Panc1 (cell line): ENCODE data around the gene JOSD1. TPM values are rescaled to one million over a fixed set of nuclear protein-coding genes. Genes with fewer than 3 reads are reported as not detected.

Source experiments
- ATAC-seq: fragments of 200-7000 bp; cut with Tn5 transposase; 2 replicates; pipeline ENCODE4 v1.9.1; 2020; ENCODE audit warnings: mild to moderate bottlenecking, moderate library complexity
- BruUV-seq: library from RNA; stranded (reverse); fragments of 400-500 nt; replicated peaks from 2 replicates; lab custom pipeline; 2021; lab: Mats Ljungman, UMichigan
- CTCF ChIA-PET: fragments of 300-600 bp; sonication (Branson Sonifier 250); formaldehyde crosslinking; loops from one replicate; lab custom pipeline; 2022; ENCODE audit warnings: antibody characterized with exemption; lab: Charles Lee
- POLR2A ChIA-PET: fragments of 300-600 bp; sonication (Branson Sonifier 250); formaldehyde crosslinking; loops from one replicate; lab custom pipeline; 2022; ENCODE audit warnings: antibody characterized with exemption; lab: Charles Lee
- DNase-seq: peaks from one replicate; pipeline ENCODE4 v3.0.0-alpha.2; 2010; ENCODE audit warnings: low read depth, low spot score
- H3K27ac ChIP-seq: 2 replicates; pipeline ENCODE4 v1.5.1; 2011; ENCODE audit warnings: mild to moderate bottlenecking, low read length, inconsistent platforms
- H3K27me3 ChIP-seq: fragments of 200-500 bp; sonication (Bioruptor generic); 2 replicates; pipeline ENCODE4 v1.6.0; 2014; ENCODE audit warnings: low read length, inconsistent platforms; ENCODE audit not compliant: control insufficient read depth, insufficient read depth
- H3K36me3 ChIP-seq: fragments of 200-500 bp; sonication (Bioruptor generic); 2 replicates; pipeline ENCODE4 v1.5.1; 2014; ENCODE audit warnings: inconsistent platforms, mild to moderate bottlenecking, low read length, moderate library complexity; ENCODE audit not compliant: control insufficient read depth, insufficient read depth
- H3K4me1 ChIP-seq: 2 replicates; pipeline ENCODE4 v1.5.1; 2011; ENCODE audit warnings: inconsistent platforms, mild to moderate bottlenecking, low read length, moderate library complexity; ENCODE audit not compliant: control insufficient read depth, insufficient read depth
- H3K4me3 ChIP-seq, 2 experiments: 2 replicates each; pipeline ENCODE4 v1.5.1; 2011 to 2012; ENCODE audit warnings: low read depth in 2 of 2, low read length in 2 of 2, mild to moderate bottlenecking in 2 of 2, inconsistent platforms in 1 of 2, moderate library complexity in 1 of 2
- H3K9me3 ChIP-seq: fragments of 200-500 bp; sonication (Bioruptor generic); 2 replicates; pipeline ENCODE4 v1.5.1; 2014; ENCODE audit warnings: low read depth, mild to moderate bottlenecking, inconsistent platforms, low read length, moderate library complexity; ENCODE audit not compliant: control insufficient read depth, insufficient read depth
- POLR2AphosphoS5 ChIP-seq: IDR thresholded peaks from 2 replicates; pipeline ENCODE4 v1.6.1; 2012; ENCODE audit warnings: mild to moderate bottlenecking, low read depth, low read length, moderate library complexity
- SIN3A ChIP-seq: IDR thresholded peaks from 2 replicates; pipeline ENCODE4 v1.6.1; 2012; ENCODE audit warnings: low read depth, mild to moderate bottlenecking, low read length, moderate library complexity, borderline replicate concordance; ENCODE audit not compliant: insufficient read depth
- TCF7L2 ChIP-seq: IDR thresholded peaks from 2 replicates; pipeline ENCODE4 v1.6.1; 2011; ENCODE audit warnings: mild to moderate bottlenecking, low read depth, low read length, inconsistent platforms
- in situ Hi-C: cut with HindIII; loops from 2 replicates; pipeline ENCODE4 v1.10.0; 2016; ENCODE audit warnings: low sequenced_read_pairs, low pct_unique_long_range_greater_than_20kb
- intact Hi-C: fragments of 100-400 bp; cut with micrococcal nuclease; formaldehyde crosslinking; loops from one replicate; pipeline ENCODE4 v1.10.0; 2022; ENCODE audit not compliant: unreplicated experiment
- total RNA-seq: library from RNA; stranded (reverse); gene quantifications from one replicate; pipeline ENCODE4 v1.2.1, GENCODE V29; 2021; ENCODE audit not compliant: unreplicated experiment
- TF ChIP-seq, protein P1 (sequence below): fragments of 450-650 bp; IDR thresholded peaks from 2 replicates; pipeline ENCODE4 v1.5.1; 2017; ENCODE audit warnings: mild to moderate bottlenecking
- TF ChIP-seq, protein P2 (sequence below), 2 experiments: IDR thresholded peaks; 2 replicates each; pipeline ENCODE4 v1.6.1; 2011 to 2012; ENCODE audit warnings: low read depth in 2 of 2, control low read depth in 1 of 2, low read length in 1 of 2, mild to moderate bottlenecking in 1 of 2, moderate library complexity in 1 of 2; ENCODE audit not compliant: insufficient read depth in 1 of 2

The JOSD1 gene
- total RNA-seq, 1 experiment from 2014 or later: 35.1 TPM

DNA sequence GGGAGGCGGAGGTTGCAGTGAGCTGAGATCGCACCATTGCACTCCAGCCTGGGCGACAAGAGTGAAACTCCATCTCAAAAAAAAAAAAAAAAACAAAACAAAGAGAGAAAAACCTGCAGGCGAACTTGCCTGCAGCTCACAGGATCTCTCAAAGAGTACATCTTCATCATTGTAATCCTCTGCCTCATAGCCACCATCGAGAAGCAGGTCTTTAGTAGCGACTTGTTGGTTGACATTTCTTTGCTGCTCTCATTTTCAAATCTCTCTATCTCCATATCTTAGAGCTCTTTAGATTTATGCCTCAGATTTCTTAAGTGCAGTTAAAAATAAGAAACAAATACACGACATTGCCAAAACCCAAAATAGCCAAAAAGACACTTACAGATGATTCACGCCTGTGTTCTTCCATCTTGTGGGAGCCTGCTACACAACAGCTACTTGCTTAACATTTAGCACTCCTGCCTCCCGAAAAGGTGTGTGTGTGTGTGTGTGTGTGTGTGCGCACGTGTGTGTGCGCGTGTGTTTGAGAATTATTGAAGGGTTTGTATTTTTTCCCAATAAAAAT is 59.2 kb downstream of the JOSD1 start:
- Histone ChIP-seq H3K4me1 (no peaks in the 10 kb centered on the region), H3K27ac (no peak overlapping the region), H3K9me3 (no peaks in the 10 kb centered on the region), H3K4me3 (no peak overlapping the region), H3K36me3 (no peaks in the 10 kb centered on the region), H3K27me3 (no peaks in the 10 kb centered on the region)
- in situ Hi-C loops: no loop called here
- intact Hi-C loops: no loop called here
- POLR2A ChIA-PET: no interaction called here
- DNase-seq (no peak), ATAC-seq (no peak)
- BruUV-seq: no TSS peak
- TF ChIP-seq SIN3A (no peak), POLR2AphosphoS5 (no peak), TCF7L2 (no peak)
- TF ChIP-seq, protein P1, sequence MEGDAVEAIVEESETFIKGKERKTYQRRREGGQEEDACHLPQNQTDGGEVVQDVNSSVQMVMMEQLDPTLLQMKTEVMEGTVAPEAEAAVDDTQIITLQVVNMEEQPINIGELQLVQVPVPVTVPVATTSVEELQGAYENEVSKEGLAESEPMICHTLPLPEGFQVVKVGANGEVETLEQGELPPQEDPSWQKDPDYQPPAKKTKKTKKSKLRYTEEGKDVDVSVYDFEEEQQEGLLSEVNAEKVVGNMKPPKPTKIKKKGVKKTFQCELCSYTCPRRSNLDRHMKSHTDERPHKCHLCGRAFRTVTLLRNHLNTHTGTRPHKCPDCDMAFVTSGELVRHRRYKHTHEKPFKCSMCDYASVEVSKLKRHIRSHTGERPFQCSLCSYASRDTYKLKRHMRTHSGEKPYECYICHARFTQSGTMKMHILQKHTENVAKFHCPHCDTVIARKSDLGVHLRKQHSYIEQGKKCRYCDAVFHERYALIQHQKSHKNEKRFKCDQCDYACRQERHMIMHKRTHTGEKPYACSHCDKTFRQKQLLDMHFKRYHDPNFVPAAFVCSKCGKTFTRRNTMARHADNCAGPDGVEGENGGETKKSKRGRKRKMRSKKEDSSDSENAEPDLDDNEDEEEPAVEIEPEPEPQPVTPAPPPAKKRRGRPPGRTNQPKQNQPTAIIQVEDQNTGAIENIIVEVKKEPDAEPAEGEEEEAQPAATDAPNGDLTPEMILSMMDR: no peak
- TF ChIP-seq, protein P2, sequence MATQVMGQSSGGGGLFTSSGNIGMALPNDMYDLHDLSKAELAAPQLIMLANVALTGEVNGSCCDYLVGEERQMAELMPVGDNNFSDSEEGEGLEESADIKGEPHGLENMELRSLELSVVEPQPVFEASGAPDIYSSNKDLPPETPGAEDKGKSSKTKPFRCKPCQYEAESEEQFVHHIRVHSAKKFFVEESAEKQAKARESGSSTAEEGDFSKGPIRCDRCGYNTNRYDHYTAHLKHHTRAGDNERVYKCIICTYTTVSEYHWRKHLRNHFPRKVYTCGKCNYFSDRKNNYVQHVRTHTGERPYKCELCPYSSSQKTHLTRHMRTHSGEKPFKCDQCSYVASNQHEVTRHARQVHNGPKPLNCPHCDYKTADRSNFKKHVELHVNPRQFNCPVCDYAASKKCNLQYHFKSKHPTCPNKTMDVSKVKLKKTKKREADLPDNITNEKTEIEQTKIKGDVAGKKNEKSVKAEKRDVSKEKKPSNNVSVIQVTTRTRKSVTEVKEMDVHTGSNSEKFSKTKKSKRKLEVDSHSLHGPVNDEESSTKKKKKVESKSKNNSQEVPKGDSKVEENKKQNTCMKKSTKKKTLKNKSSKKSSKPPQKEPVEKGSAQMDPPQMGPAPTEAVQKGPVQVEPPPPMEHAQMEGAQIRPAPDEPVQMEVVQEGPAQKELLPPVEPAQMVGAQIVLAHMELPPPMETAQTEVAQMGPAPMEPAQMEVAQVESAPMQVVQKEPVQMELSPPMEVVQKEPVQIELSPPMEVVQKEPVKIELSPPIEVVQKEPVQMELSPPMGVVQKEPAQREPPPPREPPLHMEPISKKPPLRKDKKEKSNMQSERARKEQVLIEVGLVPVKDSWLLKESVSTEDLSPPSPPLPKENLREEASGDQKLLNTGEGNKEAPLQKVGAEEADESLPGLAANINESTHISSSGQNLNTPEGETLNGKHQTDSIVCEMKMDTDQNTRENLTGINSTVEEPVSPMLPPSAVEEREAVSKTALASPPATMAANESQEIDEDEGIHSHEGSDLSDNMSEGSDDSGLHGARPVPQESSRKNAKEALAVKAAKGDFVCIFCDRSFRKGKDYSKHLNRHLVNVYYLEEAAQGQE (IDR thresholded peaks at IDR 0.05; ENCODE audit: insufficient read depth in 1 of 2, low read depth in 2 of 2, low read length in 1 of 2): no peak
- CTCF ChIA-PET: no interaction called here

DNA sequence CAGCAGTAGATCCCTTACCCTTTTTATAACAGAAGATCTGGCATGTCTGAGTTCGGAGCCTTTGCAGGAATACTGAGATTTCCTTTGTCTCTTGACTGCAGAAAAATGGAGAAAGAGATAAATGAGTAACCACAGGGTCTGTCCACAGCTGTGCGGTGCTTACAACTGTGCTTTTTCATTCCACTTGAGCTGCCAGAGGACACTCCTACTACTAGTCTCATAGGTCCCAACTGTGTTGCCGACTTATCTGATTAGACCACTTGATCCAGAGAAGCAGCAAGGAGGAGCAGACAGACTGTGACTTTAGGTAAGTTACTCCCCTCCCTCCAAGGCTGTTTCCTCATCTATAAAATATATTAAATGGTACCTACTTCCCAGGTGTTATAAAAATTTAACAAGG is 62.0 kb downstream of the JOSD1 start:
- Histone ChIP-seq H3K27me3 (no peaks in the 10 kb centered on the region), H3K9me3 (no peaks in the 10 kb centered on the region), H3K4me1 (no peaks in the 10 kb centered on the region), H3K4me3 (no peak overlapping the region), H3K27ac (no peak overlapping the region), H3K36me3 (no peaks in the 10 kb centered on the region)
- in situ Hi-C loops (no loop called here), intact Hi-C loops (no loop called here)
- DNase-seq (no peak), ATAC-seq (no peak)
- no TSS peak for BruUV-seq
- ChIA-PET CTCF (no interaction called here), POLR2A (no interaction called here)
- TF ChIP-seq, protein P1: no peak
- TF ChIP-seq TCF7L2 (no peak), SIN3A (no peak), POLR2AphosphoS5 (no peak)
- TF ChIP-seq, protein P2 (IDR thresholded peaks at IDR 0.05; ENCODE audit: insufficient read depth in 1 of 2, low read depth in 2 of 2, low read length in 1 of 2): no peak
